Right cardiac atrium (tissue), 5 donors: ENCODE results near the gene ISCA1. TPM values are rescaled to one million over a fixed set of nuclear protein-coding genes. Genes with fewer than 3 reads are reported as not detected.
A peak's percentile ranks its signal among the peaks of the same experiment; 100 is the strongest.

Source experiments
- ATAC-seq, 2 donors: fragments of 200-7000 bp; cut with Tn5 transposase; one replicate each; pipeline versions ENCODE4 v1.8.0 to v1.9.1; 2020; ENCODE audit warnings: moderate library complexity in 2 of 2, mild to moderate bottlenecking in 1 of 2
- DNase-seq, 3 donors: peaks; one replicate each; pipeline ENCODE4 v3.0.0-alpha.2; 2020
- H3K27ac ChIP-seq: one replicate; pipeline ENCODE4 v1.5.1; 2013; ENCODE audit warnings: mild to moderate bottlenecking, low read length, control low read depth, moderate library complexity
- H3K27me3 ChIP-seq: one replicate; pipeline ENCODE4 v1.6.1; 2013; ENCODE audit not compliant: control insufficient read depth, insufficient read depth
- H3K4me1 ChIP-seq: one replicate; pipeline ENCODE4 v1.6.1; 2013; ENCODE audit warnings: low read length; ENCODE audit not compliant: control insufficient read depth, insufficient read depth
- H3K4me3 ChIP-seq: one replicate; pipeline ENCODE4 v1.5.1; 2013; ENCODE audit warnings: low read length, control low read depth
- H3K9me3 ChIP-seq: one replicate; pipeline ENCODE4 v1.6.1; 2013; ENCODE audit warnings: low read length; ENCODE audit not compliant: control insufficient read depth
- WGBS: extraction: QIAGEN DNeasy Blood & Tissue Kit; methylation state at CpG from one replicate; pipeline ENCODE4 v1.1.7; 2013; 5-methylcytosine and 5-hydroxymethylcytosine counted together
- intact Hi-C, 4 donors: fragments of 100-400 bp; cut with DNase I; formaldehyde crosslinking; loops; one replicate each; pipeline versions ENCODE4 v1.11.0 to v1.14.0; 2022 to 2023
- polyA plus RNA-seq: library from polyadenylated mRNA; stranded (reverse); fragments of 200-250 nt; gene quantifications from one replicate; pipeline ENCODE4 v1.2.3, GENCODE V29; 2013
- total RNA-seq, 4 donors: library from RNA; stranded (reverse); fragmentation: NEBNext Ultra II Directional; extraction: Animal tissue kit (Norgen Biotek cat#: 25700); gene quantifications; one replicate each; pipeline ENCODE4 v1.2.1, GENCODE V29; 2021
- donor health status: healthy with polysubstance abuse.
- donor health status: DM: no; HTN: yes; CAD: no.
- donor health status: DM: no; HTN: no; CAD: no.
- donor health status: DM: no; HTN: yes; CAD: no; lungs with severe emphysema.
- donor health status: DM: yes; HTN: yes; CAD: no.

ISCA1 gene
- total and polyA plus RNA-seq, 5 donors, result 60.1 to 80.8 (median 63.2) TPM

- no peak overlapping the region for H3K4me3 ChIP-seq
- no peaks in the 10 kb centered on the region for H3K27me3 ChIP-seq
- intact Hi-C loops, result no loop called here
- 77% methylated on average over 4 of the region's 4 CpGs for WGBS
- DNase-seq (no peak), ATAC-seq (peak in 1 of 2 donors; percentile 63)
- no peak overlapping the region for H3K27ac ChIP-seq
- no peaks in the 10 kb centered on the region for H3K9me3 ChIP-seq
- peaks cover 4% of the 10 kb centered on the region for H3K4me1 ChIP-seq
Observed at GRCh38 chr9:86262492-86262891, 19.8 kb downstream of the ISCA1 start.

GRCh38 chr9:86259557-86259956 lies 22.8 kb downstream of the ISCA1 start, which contains the start of gene C9orf153:
TSS of gene C9orf153 (minus strand) at chr9:86259657. CDS start at chr9:86229603, 30,054 bp downstream.
- DNase-seq (no peak), ATAC-seq (no peak)
- Histone ChIP-seq H3K4me3 (no peak within 1 kb of the TSS), H3K4me1 (peaks cover 4% of the 10 kb centered on the region), H3K27me3 (no peaks in the 10 kb centered on the region), H3K27ac (no peak within 1 kb of the TSS), H3K9me3 (no peaks in the 10 kb centered on the region)
- 84% methylated on average over 8 of the region's 8 CpGs for WGBS
- intact Hi-C loops, result no loop called here

- Histone ChIP-seq H3K9me3 (no peaks in the 10 kb centered on the region), H3K4me3 (no peak overlapping the region), H3K27ac (no peak overlapping the region), H3K27me3 (no peaks in the 10 kb centered on the region), H3K4me1 (no peaks in the 10 kb centered on the region)
- DNase-seq, result no peak
- ATAC-seq, result no peak
- intact Hi-C loops, result no loop called here
- 63% methylated on average over 2 of the region's 2 CpGs for WGBS
Observed at GRCh38 chr9:86257391-86257790, 24.9 kb downstream of the ISCA1 start.

GRCh38 chr9:86256653-86257052 lies 25.7 kb downstream of the ISCA1 start:
- no peak for DNase-seq
- H3K27ac ChIP-seq, result no peak overlapping the region
- intact Hi-C loops, result no loop called here
- H3K4me1 ChIP-seq, result no peaks in the 10 kb centered on the region
- no peak overlapping the region for H3K4me3 ChIP-seq
- 75% methylated on average over 3 of the region's 3 CpGs for WGBS
- no peaks in the 10 kb centered on the region for H3K27me3 ChIP-seq
- no peak for ATAC-seq
- no peaks in the 10 kb centered on the region for H3K9me3 ChIP-seq

GRCh38 chr9:86253577-86253976 lies 28.8 kb downstream of the ISCA1 start:
- ATAC-seq (no peak), DNase-seq (no peak)
- WGBS, result 96% methylated on average over 3 of the region's 3 CpGs
- Histone ChIP-seq H3K4me3 (no peak overlapping the region), H3K27ac (no peak overlapping the region), H3K27me3 (no peaks in the 10 kb centered on the region), H3K4me1 (no peaks in the 10 kb centered on the region), H3K9me3 (no peaks in the 10 kb centered on the region)
- intact Hi-C loops, result no loop called here

GRCh38 chr9:86252870-86253269 lies 29.5 kb downstream of the ISCA1 start:
- Histone ChIP-seq H3K4me1 (no peaks in the 10 kb centered on the region), H3K27me3 (no peaks in the 10 kb centered on the region), H3K4me3 (no peak overlapping the region), H3K9me3 (no peaks in the 10 kb centered on the region), H3K27ac (no peak overlapping the region)
- DNase-seq (no peak), ATAC-seq (no peak)
- intact Hi-C loops, result no loop called here
- 91% methylated on average over 1 of the region's 1 CpG for WGBS

GRCh38 chr9:86250123-86250522 lies 32.2 kb downstream of the ISCA1 start:
- intact Hi-C loops, result no loop called here
- no peak for DNase-seq
- Histone ChIP-seq H3K4me3 (no peak overlapping the region), H3K4me1 (no peaks in the 10 kb centered on the region), H3K9me3 (no peaks in the 10 kb centered on the region), H3K27ac (no peak overlapping the region), H3K27me3 (no peaks in the 10 kb centered on the region)
- ATAC-seq, result no peak

- Histone ChIP-seq H3K27ac (no peak overlapping the region), H3K4me1 (no peaks in the 10 kb centered on the region), H3K9me3 (no peaks in the 10 kb centered on the region), H3K27me3 (no peaks in the 10 kb centered on the region), H3K4me3 (no peak overlapping the region)
- intact Hi-C loops, result no loop called here
- 89% methylated on average over 4 of the region's 4 CpGs for WGBS
- DNase-seq (no peak), ATAC-seq (no peak)
Observed at GRCh38 chr9:86248746-86249145, 33.6 kb downstream of the ISCA1 start.

GRCh38 chr9:86246752-86247161 lies 35.6 kb downstream of the ISCA1 start:
- H3K27ac ChIP-seq, result no peak overlapping the region
- intact Hi-C loops, result no loop called here
- no peaks in the 10 kb centered on the region for H3K27me3 ChIP-seq
- DNase-seq (peak in 2 of 3 donors; percentile 52 to 54), ATAC-seq (peak in 1 of 2 donors; percentile 78)
- no peaks in the 10 kb centered on the region for H3K9me3 ChIP-seq
- no peak overlapping the region for H3K4me3 ChIP-seq
- WGBS, result 41% methylated on average over 6 of the region's 6 CpGs
- no peaks in the 10 kb centered on the region for H3K4me1 ChIP-seq

- DNase-seq (no peak), ATAC-seq (no peak)
- no peaks in the 10 kb centered on the region for H3K9me3 ChIP-seq
- no peaks in the 10 kb centered on the region for H3K27me3 ChIP-seq
- WGBS, result 26% methylated on average over 2 of the region's 2 CpGs
- intact Hi-C loops, result no loop called here
- no peak overlapping the region for H3K4me3 ChIP-seq
- no peaks in the 10 kb centered on the region for H3K4me1 ChIP-seq
- no peak overlapping the region for H3K27ac ChIP-seq
Observed at GRCh38 chr9:86242071-86242470, 40.3 kb downstream of the ISCA1 start.

GRCh38 chr9:86241216-86241615 lies 41.1 kb downstream of the ISCA1 start:
- WGBS, result 55% methylated on average over 7 of the region's 7 CpGs
- intact Hi-C loops, result no loop called here
- Histone ChIP-seq H3K4me3 (no peak overlapping the region), H3K27ac (no peak overlapping the region), H3K4me1 (no peaks in the 10 kb centered on the region), H3K27me3 (no peaks in the 10 kb centered on the region), H3K9me3 (no peaks in the 10 kb centered on the region)
- DNase-seq (no peak), ATAC-seq (no peak)
